Body of pancreas (tissue), 4 donors: ENCODE data around the gene ANO3.

Source experiments
- CTCF ChIP-seq, 7 experiments: fragments of 450-650 bp in 4 of 7; fragments of 200-600 bp in 3 of 7; sonication (generic) in 3 of 7; IDR thresholded peaks; one replicate each; pipeline ENCODE4 v1.5.1; 2016 to 2019; ENCODE audit warnings: antibody characterized with exemption in 7 of 7
- POLR2A ChIP-seq, 3 donors: fragments of 450-650 bp; IDR thresholded peaks; one replicate each; pipeline ENCODE4 v1.6.1; 2016; ENCODE audit warnings: antibody characterized with exemption in 3 of 3, mild to moderate bottlenecking in 2 of 3

GRCh38 chr11:26696330-26696729, 364.4 kb downstream of the ANO3 start:
- TF ChIP-seq CTCF (IDR thresholded peaks at IDR 0.05) (no peak), POLR2A (IDR thresholded peaks at IDR 0.05) (no peak)
